ENCODE results near the gene GRM1.
"Not testable (repeated sequence)": the region's sequence is repeated elsewhere in the genome, so short reads cannot be mapped to it uniquely, and the experiment has no call there.

The GRM1 gene

DNA sequence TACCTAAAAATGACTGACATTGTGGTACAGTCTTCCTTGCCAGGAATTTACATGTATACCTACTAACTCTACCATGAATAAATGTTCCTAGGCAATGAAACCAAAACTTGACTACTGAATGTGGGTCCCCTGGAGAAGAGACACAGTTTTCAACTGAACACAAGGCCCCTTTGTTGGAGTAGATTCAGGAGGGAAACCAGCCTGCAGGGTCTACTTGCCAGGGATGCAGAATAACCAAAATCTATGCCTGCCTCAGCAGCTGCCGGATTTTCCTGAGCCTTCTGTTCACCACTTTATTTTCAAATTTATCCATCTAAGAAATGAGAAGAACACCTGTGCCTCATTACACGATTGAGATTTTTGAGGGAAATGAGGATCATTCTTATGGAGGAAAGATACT is 211.9 kb downstream of the GRM1 start:
- no peak overlapping the region for H3K27ac ChIP-seq
- TF ChIP-seq, protein P1, sequence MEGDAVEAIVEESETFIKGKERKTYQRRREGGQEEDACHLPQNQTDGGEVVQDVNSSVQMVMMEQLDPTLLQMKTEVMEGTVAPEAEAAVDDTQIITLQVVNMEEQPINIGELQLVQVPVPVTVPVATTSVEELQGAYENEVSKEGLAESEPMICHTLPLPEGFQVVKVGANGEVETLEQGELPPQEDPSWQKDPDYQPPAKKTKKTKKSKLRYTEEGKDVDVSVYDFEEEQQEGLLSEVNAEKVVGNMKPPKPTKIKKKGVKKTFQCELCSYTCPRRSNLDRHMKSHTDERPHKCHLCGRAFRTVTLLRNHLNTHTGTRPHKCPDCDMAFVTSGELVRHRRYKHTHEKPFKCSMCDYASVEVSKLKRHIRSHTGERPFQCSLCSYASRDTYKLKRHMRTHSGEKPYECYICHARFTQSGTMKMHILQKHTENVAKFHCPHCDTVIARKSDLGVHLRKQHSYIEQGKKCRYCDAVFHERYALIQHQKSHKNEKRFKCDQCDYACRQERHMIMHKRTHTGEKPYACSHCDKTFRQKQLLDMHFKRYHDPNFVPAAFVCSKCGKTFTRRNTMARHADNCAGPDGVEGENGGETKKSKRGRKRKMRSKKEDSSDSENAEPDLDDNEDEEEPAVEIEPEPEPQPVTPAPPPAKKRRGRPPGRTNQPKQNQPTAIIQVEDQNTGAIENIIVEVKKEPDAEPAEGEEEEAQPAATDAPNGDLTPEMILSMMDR (conservative IDR thresholded peaks at IDR 0.05) = no peak

DNA sequence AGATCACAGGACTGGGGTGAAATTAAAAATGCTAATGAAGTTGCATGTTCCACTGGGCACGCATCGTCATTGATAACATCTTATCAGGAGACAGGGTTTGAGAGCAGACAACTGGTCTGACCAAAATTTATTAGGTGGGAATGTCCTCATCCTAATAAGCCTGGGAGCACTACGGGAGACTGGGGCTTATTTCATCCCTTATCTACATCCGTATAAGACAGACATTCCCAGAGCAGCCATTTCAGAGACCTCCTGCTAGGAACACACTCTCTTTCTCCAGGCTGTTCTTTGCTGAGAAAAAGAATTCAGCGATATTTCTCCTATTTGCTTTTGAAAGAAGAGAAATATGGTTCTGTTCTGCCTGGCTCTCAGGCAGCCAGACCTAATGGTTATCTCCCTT is 214.8 kb downstream of the GRM1 start:
- not testable (repeated sequence) for H3K27ac ChIP-seq

DNA sequence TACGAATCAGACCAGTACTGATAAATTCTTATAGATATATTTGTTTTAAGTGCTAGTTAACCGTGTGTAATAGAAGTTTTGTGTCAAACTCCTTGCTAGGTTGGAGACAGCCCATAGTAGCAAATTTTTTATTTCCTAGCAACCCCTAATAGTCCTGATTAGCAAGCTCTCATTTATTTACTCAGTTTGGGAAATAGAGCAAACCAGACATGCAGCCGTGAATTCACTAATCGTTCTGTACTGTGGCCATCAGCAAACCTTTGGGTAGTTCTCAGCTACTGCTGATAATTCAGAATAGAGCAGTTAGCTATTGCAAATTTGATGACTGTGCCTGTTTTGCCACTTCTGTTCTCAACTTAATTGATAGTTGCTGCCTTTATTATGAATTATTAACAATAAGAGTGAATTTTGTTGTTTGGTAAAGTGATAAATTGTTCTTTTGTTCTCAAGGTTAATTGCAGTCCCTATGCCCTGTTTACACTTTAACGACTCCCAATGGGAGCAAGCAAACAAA is 215.8 kb downstream of the GRM1 start:
- TF ChIP-seq, protein P1 (conservative IDR thresholded peaks at IDR 0.05) = no peak
- no peak overlapping the region for H3K27ac ChIP-seq

DNA sequence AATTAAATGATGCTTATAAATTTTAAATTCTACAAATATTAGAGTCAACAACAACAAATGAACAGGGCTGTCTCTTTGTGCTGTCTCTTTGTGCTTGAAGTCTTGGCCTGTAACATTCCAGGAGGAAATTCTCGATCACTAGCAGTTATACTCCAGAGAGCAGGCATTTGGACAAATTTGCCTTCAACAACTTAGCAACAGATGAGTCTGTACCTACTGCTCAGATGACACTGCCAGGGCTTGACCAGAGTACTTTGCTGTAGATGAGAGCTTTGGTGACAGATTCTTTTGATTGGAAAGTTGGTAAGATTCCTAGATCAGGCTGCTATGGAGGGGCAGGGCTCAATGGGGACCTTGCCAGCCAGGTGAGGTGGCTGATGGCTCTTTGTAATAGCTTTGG is 217.2 kb downstream of the GRM1 start:
- TF ChIP-seq, protein P1 (conservative IDR thresholded peaks at IDR 0.05) = no peak
- no peak overlapping the region for H3K27ac ChIP-seq

DNA sequence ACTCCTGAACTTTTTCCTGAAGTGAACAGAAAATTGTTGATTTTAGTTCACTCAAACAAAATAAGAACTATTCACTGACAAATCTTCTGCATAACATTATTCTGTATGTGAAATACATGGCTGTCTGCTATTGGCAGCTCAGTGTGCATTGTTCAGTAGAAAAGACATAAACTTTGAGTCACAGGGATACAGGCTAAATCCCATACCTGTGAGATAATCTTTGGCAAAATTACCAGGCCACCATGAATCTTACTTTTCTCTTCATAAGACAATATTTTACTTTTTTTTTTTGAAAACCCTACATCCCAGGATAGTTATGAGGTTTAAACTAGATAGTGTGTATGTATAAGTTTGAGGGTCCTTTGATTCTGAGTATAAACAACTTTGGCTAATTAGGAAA is 224.8 kb downstream of the GRM1 start:
- no peak overlapping the region for H3K27ac ChIP-seq
- TF ChIP-seq, protein P1 (conservative IDR thresholded peaks at IDR 0.05) = no peak

DNA sequence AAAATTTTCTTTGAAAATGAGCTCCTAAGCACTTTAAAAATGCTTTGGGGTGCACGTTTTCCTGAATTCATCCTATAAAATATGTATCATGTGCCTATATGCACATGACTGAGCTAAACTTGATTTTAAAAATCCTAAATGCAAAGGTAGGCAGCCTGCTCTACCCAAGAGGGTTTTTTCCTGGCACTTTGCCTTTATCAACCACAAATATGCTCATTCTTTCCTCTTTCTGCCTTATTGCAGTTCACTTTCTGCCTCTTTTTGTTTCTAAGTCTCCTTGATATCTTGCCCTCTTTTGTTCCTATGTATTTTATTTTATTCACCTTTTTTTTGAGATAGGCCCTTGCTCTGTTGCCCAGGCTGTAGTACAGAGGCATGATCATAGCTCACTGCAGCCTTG is 229.3 kb downstream of the GRM1 start:
- H3K27ac ChIP-seq = no peak overlapping the region
- TF ChIP-seq, protein P1 (conservative IDR thresholded peaks at IDR 0.05) = no peak

DNA sequence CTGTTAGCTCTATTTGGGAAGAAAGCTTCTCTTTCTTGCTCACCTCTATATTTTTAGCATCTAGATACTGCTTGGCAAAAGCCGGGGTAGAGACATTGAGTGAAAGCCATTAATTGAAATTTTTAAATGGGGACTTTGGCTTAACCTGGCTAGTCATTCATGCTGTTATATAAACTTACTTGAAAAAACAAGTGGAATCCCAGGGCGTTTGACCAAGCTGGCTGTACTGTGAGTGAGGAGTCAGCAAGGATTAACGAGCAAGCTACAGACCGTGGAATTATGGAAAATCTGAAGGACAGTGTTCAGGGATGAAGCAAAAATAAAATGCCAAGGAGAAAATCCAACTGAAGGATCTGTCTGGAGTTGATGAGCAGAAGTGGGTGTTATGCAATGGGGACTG is 232.0 kb downstream of the GRM1 start:
- no peak overlapping the region for H3K27ac ChIP-seq
- TF ChIP-seq, protein P1 (conservative IDR thresholded peaks at IDR 0.05) = no peak

DNA sequence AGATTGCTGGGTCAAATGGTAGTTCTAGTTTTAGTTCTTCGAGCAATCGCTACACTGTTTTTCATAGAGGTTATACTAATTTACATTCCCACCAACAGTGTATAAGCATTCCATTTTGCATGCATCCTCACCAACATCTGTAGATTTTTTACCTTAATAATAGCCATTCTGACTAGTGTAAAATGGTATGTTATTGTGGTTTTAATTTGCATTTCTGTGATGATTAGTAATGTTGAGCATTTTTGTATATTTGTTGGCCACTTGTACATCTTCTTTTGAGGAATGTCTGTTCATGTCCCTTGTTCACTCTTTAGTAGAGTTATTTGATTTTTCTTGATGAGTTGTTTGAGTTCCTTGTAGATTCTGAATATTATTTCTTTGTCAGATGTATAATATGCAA is 236.2 kb downstream of the GRM1 start:
- no peak overlapping the region for H3K27ac ChIP-seq
- TF ChIP-seq, protein P1 (conservative IDR thresholded peaks at IDR 0.05) = no peak
